Neural progenitor cell (in vitro differentiated cells): Measurements from ENCODE around the gene PCSK4. TPM values are rescaled to one million over a fixed set of nuclear protein-coding genes. Genes with fewer than 3 reads are reported as not detected.
"Not testable (repeated sequence)": the region's sequence is repeated elsewhere in the genome, so short reads cannot be mapped to it uniquely, and the experiment has no call there.

Experiments used
- DNase-seq: peaks from one replicate; pipeline ENCODE4 v3.0.0-alpha.2; 2016; ENCODE audit warnings: low spot score
- H2AFZ ChIP-seq: fragments of 200-600 bp; sonication (generic); replicated peaks from 2 replicates; pipeline ENCODE4 v1.6.1; 2016; ENCODE audit warnings: antibody characterized with exemption
- H3F3A ChIP-seq: fragments of 200-600 bp; sonication (generic); 2 replicates; pipeline ENCODE4 v1.6.1; 2016; ENCODE audit warnings: antibody characterized with exemption, low read depth
- H3K27ac ChIP-seq: fragments of 200-600 bp; sonication (generic); 2 replicates; pipeline ENCODE4 v1.5.1; 2016; ENCODE audit warnings: mild to moderate bottlenecking
- H3K27me3 ChIP-seq: fragments of 200-600 bp; sonication (generic); 2 replicates; pipeline ENCODE4 v1.6.1; 2016; ENCODE audit warnings: mild to moderate bottlenecking, moderate library complexity
- H3K36me3 ChIP-seq: fragments of 200-600 bp; sonication (generic); 2 replicates; pipeline ENCODE4 v1.5.1; 2016
- H3K4me1 ChIP-seq: fragments of 200-600 bp; sonication (generic); 2 replicates; pipeline ENCODE4 v1.6.1; 2016; ENCODE audit warnings: mixed run types
- H3K4me2 ChIP-seq: fragments of 200-600 bp; sonication (generic); 2 replicates; pipeline ENCODE4 v1.6.1; 2016
- H3K4me3 ChIP-seq: fragments of 200-600 bp; sonication (generic); 2 replicates; pipeline ENCODE4 v1.5.1; 2016
- H3K79me2 ChIP-seq: fragments of 200-600 bp; sonication (generic); 2 replicates; pipeline ENCODE4 v1.6.1; 2016; ENCODE audit warnings: low read depth
- H3K9ac ChIP-seq: fragments of 200-600 bp; sonication (generic); 2 replicates; pipeline ENCODE4 v1.6.1; 2016
- H3K9me3 ChIP-seq: fragments of 200-600 bp; sonication (generic); 2 replicates; pipeline ENCODE4 v1.5.1; 2016; ENCODE audit warnings: low read depth
- H4K20me1 ChIP-seq: fragments of 200-600 bp; sonication (generic); 2 replicates; pipeline ENCODE4 v1.6.1; 2016; ENCODE audit warnings: low read depth
- H3K27ac Mint-ChIP-seq: 3 replicates; pipeline ENCODE4 v1.8.0; 2021; ENCODE audit warnings: mixed read lengths
- H3K27me3 Mint-ChIP-seq: 2 replicates; pipeline ENCODE4 v1.8.0; 2022; ENCODE audit warnings: low read depth, mild to moderate bottlenecking, inconsistent platforms, moderate library complexity, mixed read lengths; ENCODE audit not compliant: insufficient read depth
- H3K36me3 Mint-ChIP-seq: 3 replicates; pipeline ENCODE4 v1.8.0; 2021; ENCODE audit warnings: mixed read lengths
- H3K4me1 Mint-ChIP-seq: 3 replicates; pipeline ENCODE4 v1.8.0; 2021; ENCODE audit warnings: mixed read lengths
- H3K4me3 Mint-ChIP-seq: 3 replicates; pipeline ENCODE4 v1.8.0; 2021; ENCODE audit warnings: mild to moderate bottlenecking, moderate library complexity, mixed read lengths
- H3K9me3 Mint-ChIP-seq: 3 replicates; pipeline ENCODE4 v1.8.0; 2020; ENCODE audit warnings: mixed read lengths
- CTCF ChIP-seq: fragments of 200-600 bp; sonication (generic); IDR thresholded peaks from 2 replicates; pipeline ENCODE4 v1.5.1; 2017; ENCODE audit warnings: antibody characterized with exemption, mild to moderate bottlenecking
- EZH2 ChIP-seq: fragments of 200-600 bp; sonication (generic); IDR thresholded peaks from 2 replicates; pipeline ENCODE4 v1.6.1; 2017; ENCODE audit warnings: antibody characterized with exemption, mild to moderate bottlenecking, moderate library complexity
- EZH2phosphoT487 ChIP-seq: fragments of 200-600 bp; sonication (generic); IDR thresholded peaks from 2 replicates; pipeline ENCODE4 v1.6.1; 2017; ENCODE audit warnings: antibody characterized with exemption
- total RNA-seq: library from RNA; depleted of rRNA; stranded (reverse); fragments of >200 nt; gene quantifications from 2 replicates; pipeline ENCODE4 v1.2.3, GENCODE V29; 2015; ENCODE audit warnings: low replicate concordance

The PCSK4 gene
- total RNA-seq, 1 donor from 2014 or later: 3.6 TPM

- Histone ChIP-seq H3K9me3 (no peaks in the 10 kb centered on the region), H3K79me2 (no peaks in the 10 kb centered on the region), H3K4me3 (no peak overlapping the region), H3K4me1 (no peaks in the 10 kb centered on the region), H3F3A (no peaks in the 10 kb centered on the region), H2AFZ (no peak overlapping the region), H3K27me3 (peaks cover 13% of the 10 kb centered on the region), H4K20me1 (no peaks in the 10 kb centered on the region), H3K9ac (no peak overlapping the region), H3K36me3 (no peaks in the 10 kb centered on the region), H3K4me2 (no peak overlapping the region), H3K27ac (no peak overlapping the region)
- DNase-seq: no peak
- H3K4me1 Mint-ChIP-seq: no peaks in the 10 kb centered on the region
- TF ChIP-seq CTCF (no peak), EZH2phosphoT487 (no peak), EZH2 (no peak)
- no peak overlapping the region for H3K4me3 Mint-ChIP-seq
- H3K36me3 Mint-ChIP-seq: no peaks in the 10 kb centered on the region
- H3K27ac Mint-ChIP-seq: no peak overlapping the region
- no peaks in the 10 kb centered on the region for H3K9me3 Mint-ChIP-seq
- peaks cover 2% of the 10 kb centered on the region for H3K27me3 Mint-ChIP-seq
These were observed 41.4 kb upstream of the PCSK4 start for GRCh38 chr19:1531587-1531986.

GRCh38 chr19:1530856-1531255 is 40.7 kb upstream of the PCSK4 start:
- H3K9me3 ChIP-seq, H3K27ac ChIP-seq, H2AFZ ChIP-seq, H3K9me3 Mint-ChIP-seq, H3K27ac Mint-ChIP-seq, H3K4me1 ChIP-seq, H3K4me3 ChIP-seq, DNase-seq, H4K20me1 ChIP-seq, H3K4me2 ChIP-seq, H3K36me3 ChIP-seq, H3K36me3 Mint-ChIP-seq, H3K9ac ChIP-seq, H3K79me2 ChIP-seq, H3K4me1 Mint-ChIP-seq, H3K4me3 Mint-ChIP-seq, H3F3A ChIP-seq, H3K27me3 Mint-ChIP-seq: not testable (repeated sequence)
- H3K27me3 ChIP-seq: peaks cover 21% of the 10 kb centered on the region

- peaks cover 5% of the 10 kb centered on the region for H3K4me1 Mint-ChIP-seq
- no peak for DNase-seq
- no peaks in the 10 kb centered on the region for H3K9me3 ChIP-seq
- peaks cover 35% of the 10 kb centered on the region for H3K27me3 ChIP-seq
- no peak overlapping the region for H3K27ac ChIP-seq
- no peaks in the 10 kb centered on the region for H3K4me1 ChIP-seq
- H3K36me3 Mint-ChIP-seq: peaks cover 5% of the 10 kb centered on the region
- H3K27ac Mint-ChIP-seq: no peak overlapping the region
- H3K79me2 ChIP-seq: no peaks in the 10 kb centered on the region
- no peak overlapping the region for H3K9ac ChIP-seq
- no peak overlapping the region for H3K4me3 Mint-ChIP-seq
- no peak overlapping the region for H2AFZ ChIP-seq
- peaks cover 21% of the 10 kb centered on the region for H3K27me3 Mint-ChIP-seq
- TF ChIP-seq EZH2 (no peak), CTCF (no peak), EZH2phosphoT487 (no peak)
- peaks cover 5% of the 10 kb centered on the region for H4K20me1 ChIP-seq
- H3K4me2 ChIP-seq: no peak overlapping the region
- H3K36me3 ChIP-seq: no peaks in the 10 kb centered on the region
- peaks cover 5% of the 10 kb centered on the region for H3K9me3 Mint-ChIP-seq
- H3F3A ChIP-seq: peaks cover 3% of the 10 kb centered on the region
- H3K4me3 ChIP-seq: no peak overlapping the region
These were observed 39.3 kb upstream of the PCSK4 start for GRCh38 chr19:1529430-1529816.

GRCh38 chr19:1528596-1529429 is 38.7 kb upstream of the PCSK4 start:
- H4K20me1 ChIP-seq: peaks cover 8% of the 10 kb centered on the region
- TF ChIP-seq EZH2phosphoT487: no peak
- TF ChIP-seq CTCF: no peak
- TF ChIP-seq EZH2: no peak
- Mint-ChIP-seq H3K4me1 (peaks cover 7% of the 10 kb centered on the region), H3K27ac (no peak overlapping the region), H3K4me3 (no peak overlapping the region), H3K36me3 (peaks cover 5% of the 10 kb centered on the region), H3K9me3 (peaks cover 6% of the 10 kb centered on the region), H3K27me3 (peaks cover 23% of the 10 kb centered on the region)
- H3K27ac ChIP-seq: no peak overlapping the region
- no peaks in the 10 kb centered on the region for H3K9me3 ChIP-seq
- no peak overlapping the region for H2AFZ ChIP-seq
- H3K4me2 ChIP-seq: no peak overlapping the region
- no peak overlapping the region for H3K4me3 ChIP-seq
- H3K9ac ChIP-seq: no peak overlapping the region
- peaks cover 41% of the 10 kb centered on the region for H3K27me3 ChIP-seq
- DNase-seq: no peak
- no peaks in the 10 kb centered on the region for H3K36me3 ChIP-seq
- no peaks in the 10 kb centered on the region for H3K4me1 ChIP-seq
- H3K79me2 ChIP-seq: no peaks in the 10 kb centered on the region
- H3F3A ChIP-seq: peaks cover 3% of the 10 kb centered on the region
